Medulla oblongata (tissue), 1 donor: ENCODE results near the gene ALG3.

Source experiments
- DNase-seq: peaks from one replicate; pipeline ENCODE4 v3.0.0-alpha.2; 2015; ENCODE audit errors: extremely low spot score

ALG3 gene

DNA sequence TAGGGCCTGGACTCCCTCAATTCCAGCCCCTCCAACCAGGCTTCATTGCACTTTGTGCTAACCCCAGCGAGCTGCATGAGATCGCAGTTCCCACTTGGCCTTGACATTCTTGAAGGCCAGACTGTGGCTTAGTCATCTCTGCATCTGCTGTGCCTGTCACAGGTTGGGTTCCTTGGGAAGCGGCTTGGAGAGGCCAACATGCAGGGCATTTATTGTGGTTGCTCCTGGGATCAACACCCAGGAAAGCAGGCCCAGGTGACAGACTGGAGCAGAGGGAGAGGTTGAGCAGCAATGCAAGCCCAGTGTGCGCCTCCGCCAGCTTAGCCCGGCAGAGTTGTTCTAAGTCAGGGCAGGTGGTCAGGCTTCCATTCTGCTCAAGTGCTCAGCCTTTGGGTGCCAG is 52.2 kb downstream of the ALG3 start:
- no peak for DNase-seq

DNA sequence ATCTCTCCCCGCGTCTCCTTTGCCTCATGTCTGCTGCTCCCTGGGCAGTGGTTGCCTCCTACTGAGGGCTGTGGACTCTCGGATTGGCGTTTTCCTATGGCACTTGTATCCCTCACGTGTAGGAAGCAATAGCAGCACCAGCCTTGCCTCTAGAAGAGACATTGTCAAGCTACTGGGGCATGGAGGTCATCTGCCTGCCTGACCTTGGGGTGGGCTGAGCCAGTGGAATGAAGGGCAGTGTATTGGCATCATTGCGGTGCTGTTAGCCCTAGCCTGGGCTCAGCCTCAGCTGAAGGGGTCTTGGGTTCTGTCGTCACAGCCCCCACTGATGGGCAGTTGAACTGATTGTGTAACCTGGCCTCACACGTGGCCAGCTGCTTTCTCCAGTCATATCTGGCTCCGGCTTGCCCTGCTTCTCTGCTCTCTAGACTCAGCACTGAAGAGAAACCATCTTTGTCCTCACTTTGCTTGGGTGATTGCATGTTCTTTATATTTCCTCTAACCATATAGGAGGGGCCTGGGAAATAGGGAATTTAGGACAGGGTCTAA is 54.7 kb downstream of the ALG3 start:
- no peak for DNase-seq

DNA sequence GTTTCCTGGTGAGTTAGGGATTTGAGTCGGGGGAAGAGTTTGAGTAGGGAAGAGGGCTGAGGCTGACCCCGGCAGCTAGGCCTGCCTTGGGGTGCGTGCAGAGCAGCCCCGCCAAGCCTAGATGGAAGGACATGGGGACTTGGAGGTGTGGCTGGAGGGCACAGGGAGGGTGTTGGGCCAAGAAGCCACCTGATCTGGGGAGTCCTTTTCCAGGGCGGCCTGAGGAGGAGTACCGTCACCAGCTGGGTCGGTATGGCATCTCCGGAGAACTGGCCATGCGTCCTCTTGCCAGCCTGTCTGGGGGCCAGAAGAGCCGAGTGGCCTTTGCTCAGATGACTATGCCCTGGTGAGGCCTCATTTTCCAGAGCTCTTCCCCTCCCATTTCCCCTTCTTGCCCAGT is 55.9 kb downstream of the ALG3 start:
- DNase-seq, result no peak
